ENCODE measurements around the gene SLC22A12.

SLC22A12 gene

DNA sequence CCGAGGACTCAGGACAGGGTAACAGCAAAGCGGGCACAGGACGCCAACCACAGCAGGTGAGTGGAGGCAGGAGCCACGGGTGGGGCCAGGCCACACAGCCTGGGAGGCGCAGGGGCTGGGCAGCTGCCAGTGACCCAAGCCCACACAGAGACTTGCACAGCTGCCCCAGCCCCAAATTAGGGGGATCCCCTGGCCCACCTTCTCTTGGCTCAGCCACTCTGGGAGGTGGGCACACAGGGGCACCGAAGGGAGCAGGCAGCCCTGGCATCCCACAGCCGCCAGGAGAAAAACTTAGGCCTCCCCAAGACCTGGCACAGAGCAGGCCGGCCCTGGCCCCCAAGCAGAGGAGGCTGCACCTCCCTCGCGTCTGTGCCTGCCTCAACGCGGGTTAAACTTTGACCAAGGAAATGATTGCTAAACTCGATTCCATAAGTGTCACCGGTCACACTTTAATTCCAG is at the start of gene SLC22A12:
SLC22A12 (plus strand) TSS at position 458 of the 459 bp plus-strand sequence. CDS start 337 bp downstream, outside the sequence.
- peaks cover 3% of the 10 kb centered on the region for H3K36me3 Mint-ChIP-seq
- no peaks in the 10 kb centered on the region for H3K4me1 Mint-ChIP-seq (ENCODE audit: low read depth)
- no peak within 1 kb of the TSS for H3K27ac Mint-ChIP-seq
- H3K4me3 Mint-ChIP-seq: no peak within 1 kb of the TSS
- H3K27me3 Mint-ChIP-seq: peaks cover 7% of the 10 kb centered on the region
- peaks cover 11% of the 10 kb centered on the region for H3K9me3 Mint-ChIP-seq (ENCODE audit: low read depth)

DNA sequence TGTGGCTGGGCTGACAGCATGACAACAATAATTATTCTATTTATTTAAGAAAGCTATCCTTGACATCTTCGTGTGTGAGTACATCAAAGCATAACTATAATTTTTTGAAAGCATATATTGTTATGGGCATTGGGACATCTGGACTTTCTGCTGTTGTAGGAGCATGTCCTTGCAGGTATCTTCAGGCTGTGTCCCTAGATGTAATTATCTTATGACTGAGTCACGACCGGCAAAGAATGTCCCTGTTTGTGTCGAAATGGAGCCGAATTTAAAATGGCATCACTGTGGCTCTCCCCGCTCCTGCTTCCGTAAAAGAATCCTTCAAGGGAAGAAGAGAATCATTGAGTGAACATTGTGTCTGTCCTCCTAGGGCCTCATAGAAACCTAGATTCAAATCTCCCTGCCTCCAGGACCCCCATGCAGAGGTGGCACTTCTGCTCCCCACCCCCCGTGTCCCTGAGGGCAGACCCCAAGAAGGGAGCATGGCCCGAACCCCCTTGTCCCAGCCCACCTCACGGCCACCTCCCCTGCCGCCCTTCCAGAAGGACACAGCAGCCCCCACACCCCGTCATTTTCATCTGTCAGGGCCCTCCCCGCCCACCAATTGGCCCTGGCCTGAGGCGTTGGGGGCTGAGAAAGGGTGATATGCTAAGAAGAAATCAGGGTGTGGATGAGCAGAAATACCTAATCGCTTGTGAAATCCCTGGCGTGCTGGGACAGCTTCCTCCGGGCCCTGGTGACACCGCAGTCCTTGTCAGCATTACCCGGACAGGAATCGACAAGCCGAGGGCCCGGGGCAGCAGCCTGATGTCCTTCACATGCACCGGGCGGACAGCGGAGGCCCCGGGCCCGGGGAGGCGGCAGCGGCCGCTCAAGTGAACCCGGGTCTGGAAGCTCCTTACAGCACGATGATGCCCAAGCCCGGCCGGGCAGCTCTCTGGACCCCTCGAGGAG is 48.6 kb upstream of the SLC22A12 start:
- Mint-ChIP-seq H3K36me3 (no peaks in the 10 kb centered on the region), H3K27ac (no peak overlapping the region), H3K27me3 (peaks cover 3% of the 10 kb centered on the region), H3K9me3 (ENCODE audit: low read depth) (no peaks in the 10 kb centered on the region), H3K4me3 (no peak overlapping the region), H3K4me1 (ENCODE audit: low read depth) (no peaks in the 10 kb centered on the region)

DNA sequence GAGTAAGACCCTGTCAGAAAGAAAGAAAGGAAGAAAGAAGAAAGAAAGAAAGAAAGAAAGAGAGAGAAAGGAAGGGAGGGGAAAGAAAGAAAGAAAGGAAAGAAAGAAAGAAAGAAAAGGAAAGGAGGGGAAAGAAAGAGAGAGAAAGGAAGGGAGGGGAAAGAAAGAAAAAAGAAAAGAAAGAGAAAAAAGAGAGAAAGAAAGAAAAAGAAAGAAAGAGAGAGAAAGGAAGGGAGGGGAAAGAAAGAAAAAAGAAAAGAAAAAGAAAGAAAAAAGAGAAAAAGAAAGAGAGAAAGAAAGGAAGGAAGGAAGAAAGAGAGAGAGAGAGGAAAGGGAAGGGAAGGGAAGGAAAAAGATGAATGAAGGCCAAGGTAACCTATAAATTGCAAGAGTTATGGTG is 47.2 kb upstream of the SLC22A12 start:
- no peaks in the 10 kb centered on the region for H3K4me1 Mint-ChIP-seq (ENCODE audit: low read depth)
- H3K36me3 Mint-ChIP-seq: no peaks in the 10 kb centered on the region
- H3K9me3 Mint-ChIP-seq (ENCODE audit: low read depth): no peaks in the 10 kb centered on the region
- H3K27me3 Mint-ChIP-seq: no peaks in the 10 kb centered on the region
- no peak overlapping the region for H3K4me3 Mint-ChIP-seq
- H3K27ac Mint-ChIP-seq: no peak overlapping the region

DNA sequence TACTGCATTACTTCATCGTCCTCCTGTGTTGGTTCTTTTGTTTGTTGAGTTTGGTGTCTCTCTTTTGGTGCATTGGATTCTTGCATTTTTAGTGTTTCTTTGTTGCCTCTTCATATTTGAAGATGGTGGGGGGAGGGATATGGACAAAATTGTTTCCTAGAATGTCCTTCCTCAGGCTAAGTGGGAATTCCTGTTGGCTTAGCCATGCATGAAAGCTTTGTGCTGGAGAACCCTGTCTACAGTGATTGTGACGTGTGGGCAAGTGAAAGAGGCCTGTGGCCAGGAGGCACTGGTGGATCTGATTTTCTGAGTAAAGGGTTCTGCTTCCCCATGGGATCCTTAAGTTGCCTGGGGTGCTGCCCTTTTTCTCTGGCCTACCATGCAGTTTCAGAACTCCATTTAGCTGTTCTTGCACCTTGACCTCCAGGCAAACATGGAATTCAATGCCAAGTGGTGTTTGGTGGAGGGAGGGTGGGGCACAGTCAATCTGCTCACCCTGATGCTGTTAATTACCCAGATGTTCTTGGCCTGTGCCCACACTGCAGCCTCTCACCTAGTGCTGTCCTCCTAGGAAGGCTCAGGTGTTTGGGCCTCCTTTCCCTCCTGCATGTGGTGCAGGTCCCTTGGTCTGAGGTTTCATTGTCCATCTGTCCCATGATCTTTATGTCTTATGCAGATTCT is 46.3 kb upstream of the SLC22A12 start:
- peak overlapping the region; percentile 41 for H3K27ac Mint-ChIP-seq

DNA sequence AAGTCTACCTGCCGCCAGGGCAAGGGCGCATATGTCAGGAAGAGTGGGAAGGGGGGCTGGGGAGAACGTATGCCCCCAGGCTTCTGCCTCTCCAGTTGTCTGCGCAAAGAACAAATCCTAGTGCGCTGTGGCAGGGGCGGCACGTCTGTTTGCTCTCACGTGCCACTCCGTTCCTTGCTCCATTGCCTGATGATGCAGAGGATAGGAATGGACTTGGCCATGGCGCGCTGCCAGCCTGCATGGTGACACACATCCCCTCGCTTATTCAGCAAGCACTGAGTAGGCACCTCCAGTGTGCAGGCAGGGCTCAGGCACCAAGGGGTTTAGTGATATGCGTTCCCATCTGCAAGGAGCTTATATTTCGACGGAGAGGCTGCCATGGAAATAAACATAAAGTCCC is 45.4 kb upstream of the SLC22A12 start:
- no peak overlapping the region for H3K4me3 Mint-ChIP-seq
- H3K9me3 Mint-ChIP-seq (ENCODE audit: low read depth): no peaks in the 10 kb centered on the region
- H3K4me1 Mint-ChIP-seq (ENCODE audit: low read depth): no peaks in the 10 kb centered on the region
- no peaks in the 10 kb centered on the region for H3K36me3 Mint-ChIP-seq
- H3K27me3 Mint-ChIP-seq: peaks cover 1% of the 10 kb centered on the region
- H3K27ac Mint-ChIP-seq: no peak overlapping the region

More for the DNA sequence above, 46.3 kb upstream of the SLC22A12 start:
- Mint-ChIP-seq H3K4me3 (no peak overlapping the region), H3K36me3 (no peaks in the 10 kb centered on the region), H3K4me1 (ENCODE audit: low read depth) (no peaks in the 10 kb centered on the region), H3K9me3 (ENCODE audit: low read depth) (no peaks in the 10 kb centered on the region), H3K27me3 (peaks cover under 1% of the 10 kb centered on the region)

DNA sequence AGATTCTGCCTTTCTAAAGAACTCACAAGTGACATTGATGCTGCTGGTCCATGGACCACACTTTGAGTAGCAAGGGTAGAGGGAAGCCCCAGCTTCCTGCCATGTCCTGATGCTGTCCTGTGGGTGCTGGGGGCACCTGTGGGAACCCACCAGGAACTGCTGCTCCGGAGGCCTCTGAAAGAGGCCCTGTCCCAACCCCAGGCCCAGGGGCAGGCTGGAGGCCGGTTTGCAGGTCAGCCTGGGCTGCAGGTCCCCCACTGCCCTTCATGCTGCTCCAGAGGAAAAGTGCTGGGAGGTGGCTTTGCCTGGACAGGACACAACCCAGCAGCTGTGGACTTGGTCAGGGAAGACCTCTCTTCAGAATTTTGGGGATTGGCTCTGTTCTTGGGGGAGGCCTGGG is 44.8 kb upstream of the SLC22A12 start:
- H3K36me3 Mint-ChIP-seq: no peaks in the 10 kb centered on the region
- H3K27ac Mint-ChIP-seq: no peak overlapping the region
- no peaks in the 10 kb centered on the region for H3K9me3 Mint-ChIP-seq (ENCODE audit: low read depth)
- no peaks in the 10 kb centered on the region for H3K4me1 Mint-ChIP-seq (ENCODE audit: low read depth)
- peaks cover 1% of the 10 kb centered on the region for H3K27me3 Mint-ChIP-seq
- no peak overlapping the region for H3K4me3 Mint-ChIP-seq

DNA sequence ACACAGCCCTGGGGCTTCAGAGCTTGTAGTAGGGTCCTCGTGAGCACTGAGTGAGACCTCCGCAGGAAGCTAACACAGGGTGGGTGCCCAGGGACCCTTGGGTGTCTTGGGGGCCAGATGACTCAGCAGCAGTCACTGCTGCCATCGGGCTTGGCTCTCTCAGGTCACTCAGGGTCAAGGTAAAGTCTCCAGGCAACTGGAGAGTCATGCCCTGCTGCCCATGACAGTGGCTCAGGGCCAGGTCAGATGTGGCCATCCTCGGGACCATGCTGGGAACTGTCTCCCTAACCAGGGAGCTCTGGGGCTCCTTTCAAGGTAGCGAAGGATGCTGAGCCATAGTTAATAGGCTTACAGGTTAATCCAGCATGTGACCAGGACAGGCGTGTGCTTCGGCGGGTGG is 44.4 kb upstream of the SLC22A12 start:
- H3K36me3 Mint-ChIP-seq: no peaks in the 10 kb centered on the region
- H3K4me3 Mint-ChIP-seq: no peak overlapping the region
- no peaks in the 10 kb centered on the region for H3K4me1 Mint-ChIP-seq (ENCODE audit: low read depth)
- no peak overlapping the region for H3K27ac Mint-ChIP-seq
- no peaks in the 10 kb centered on the region for H3K9me3 Mint-ChIP-seq (ENCODE audit: low read depth)
- peaks cover 1% of the 10 kb centered on the region for H3K27me3 Mint-ChIP-seq

DNA sequence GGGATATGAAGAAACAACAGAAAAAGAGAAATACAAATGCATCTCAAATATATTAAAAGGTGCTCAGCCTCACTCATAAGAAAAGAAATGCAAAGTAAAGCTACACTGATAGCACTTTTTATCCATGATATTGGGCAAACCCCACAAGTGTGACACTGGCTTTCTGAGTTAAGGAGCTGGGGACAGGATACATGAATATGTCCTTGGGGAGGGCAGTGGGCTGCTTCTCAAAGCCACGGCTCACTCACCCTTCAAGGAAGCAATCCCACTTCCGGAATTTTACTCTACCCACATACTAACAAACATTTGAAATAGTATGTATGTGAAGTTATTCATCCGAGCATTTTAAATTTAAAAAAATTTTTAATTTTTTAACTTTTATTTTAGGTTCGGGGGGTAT is 41.1 kb upstream of the SLC22A12 start:
- Mint-ChIP-seq H3K27ac (no peak overlapping the region), H3K36me3 (no peaks in the 10 kb centered on the region), H3K4me1 (ENCODE audit: low read depth) (peaks cover 6% of the 10 kb centered on the region), H3K27me3 (peaks cover 1% of the 10 kb centered on the region), H3K4me3 (no peak overlapping the region), H3K9me3 (ENCODE audit: low read depth) (no peaks in the 10 kb centered on the region)

DNA sequence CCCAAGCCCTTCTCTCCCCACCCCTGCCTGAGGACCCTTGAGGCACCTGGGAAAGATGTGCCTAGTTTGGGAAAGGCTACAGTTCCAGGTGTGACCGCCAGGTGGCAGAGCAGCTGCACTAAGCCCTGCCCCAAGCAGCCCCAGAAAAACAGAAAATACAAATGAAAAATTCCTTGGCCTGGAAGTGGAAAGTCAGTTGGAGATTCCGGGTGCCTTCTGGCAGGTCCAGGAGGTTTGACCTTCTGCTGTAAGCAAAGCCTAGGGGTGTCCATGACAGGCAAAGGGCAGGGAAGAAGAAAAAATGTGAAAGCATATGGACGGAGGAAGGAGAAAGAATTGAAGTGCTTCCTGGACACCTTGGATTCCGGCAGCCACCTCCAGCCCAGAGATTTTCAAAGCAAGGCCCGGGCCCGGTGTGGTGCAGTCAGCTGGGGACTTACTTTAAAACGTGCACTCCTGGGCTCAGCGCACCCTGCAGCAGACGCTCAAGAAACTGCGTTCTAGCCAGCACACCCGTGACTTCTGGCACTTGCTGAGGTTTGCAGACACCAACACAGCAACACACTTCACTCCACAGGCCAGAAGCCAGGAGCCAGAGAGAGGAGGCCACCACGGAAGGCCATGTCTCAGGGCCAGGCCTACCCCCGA is 37.3 kb upstream of the SLC22A12 start:
- Mint-ChIP-seq H3K9me3 (ENCODE audit: low read depth) (no peaks in the 10 kb centered on the region), H3K4me1 (ENCODE audit: low read depth) (peaks cover 10% of the 10 kb centered on the region), H3K4me3 (no peak overlapping the region), H3K36me3 (no peaks in the 10 kb centered on the region), H3K27ac (no peak overlapping the region), H3K27me3 (peaks cover 1% of the 10 kb centered on the region)

DNA sequence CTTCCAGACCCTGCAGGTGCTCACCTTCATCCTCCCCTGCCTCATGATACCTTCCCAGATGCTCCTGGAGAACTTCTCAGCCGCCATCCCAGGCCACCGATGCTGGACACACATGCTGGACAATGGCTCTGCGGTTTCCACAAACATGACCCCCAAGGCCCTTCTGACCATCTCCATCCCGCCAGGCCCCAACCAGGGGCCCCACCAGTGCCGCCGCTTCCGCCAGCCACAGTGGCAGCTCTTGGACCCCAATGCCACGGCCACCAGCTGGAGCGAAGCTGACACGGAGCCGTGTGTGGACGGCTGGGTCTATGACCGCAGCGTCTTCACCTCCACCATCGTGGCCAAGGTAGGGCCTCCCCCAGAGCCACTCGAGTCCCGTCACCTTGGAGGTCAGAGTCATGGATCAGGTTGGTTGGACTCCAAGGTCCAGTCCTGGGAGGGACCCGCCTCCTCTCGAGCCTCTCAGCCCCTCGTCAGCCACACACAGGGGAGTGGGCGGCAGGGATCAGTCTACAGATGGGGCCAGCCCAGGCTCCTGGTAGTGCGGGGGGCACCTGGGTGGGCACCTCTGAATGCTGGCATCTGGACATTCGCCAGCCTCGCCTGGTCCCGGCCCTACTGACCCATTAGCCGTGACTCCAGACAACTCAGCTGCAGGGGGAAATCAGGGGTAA is 34.8 kb upstream of the SLC22A12 start:
- Mint-ChIP-seq H3K4me1 (ENCODE audit: low read depth) (peaks cover 10% of the 10 kb centered on the region), H3K4me3 (no peak overlapping the region), H3K9me3 (ENCODE audit: low read depth) (no peaks in the 10 kb centered on the region), H3K36me3 (no peaks in the 10 kb centered on the region), H3K27me3 (no peaks in the 10 kb centered on the region), H3K27ac (no peak overlapping the region)

DNA sequence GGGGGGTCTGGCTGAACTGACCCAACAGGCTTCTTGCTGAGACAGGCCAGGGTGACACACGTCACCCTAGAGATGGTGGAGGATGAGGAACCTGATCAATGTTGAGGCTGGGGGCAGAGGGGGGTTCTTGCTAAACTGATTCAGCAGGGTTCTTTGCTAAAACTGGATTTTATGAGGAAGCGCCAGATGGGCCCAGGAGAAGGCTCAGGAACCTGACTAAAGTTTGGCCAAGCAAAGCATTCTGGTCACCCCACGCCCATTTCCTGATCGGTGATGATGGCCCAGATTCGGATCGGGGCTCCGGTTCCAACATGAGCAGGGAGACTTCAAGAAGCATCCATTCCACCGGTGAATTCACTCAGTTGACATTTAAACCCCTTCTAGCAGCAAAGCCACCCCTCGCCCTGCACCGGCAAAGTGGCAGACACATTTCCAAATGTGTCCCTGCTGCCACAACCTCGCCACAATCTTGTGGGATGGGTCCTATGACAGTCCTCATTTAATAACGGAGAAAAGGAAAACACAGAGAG is 34.2 kb upstream of the SLC22A12 start:
- Mint-ChIP-seq H3K4me1 (ENCODE audit: low read depth) (peaks cover 10% of the 10 kb centered on the region), H3K9me3 (ENCODE audit: low read depth) (no peaks in the 10 kb centered on the region), H3K27me3 (no peaks in the 10 kb centered on the region), H3K27ac (no peak overlapping the region), H3K36me3 (no peaks in the 10 kb centered on the region), H3K4me3 (no peak overlapping the region)

DNA sequence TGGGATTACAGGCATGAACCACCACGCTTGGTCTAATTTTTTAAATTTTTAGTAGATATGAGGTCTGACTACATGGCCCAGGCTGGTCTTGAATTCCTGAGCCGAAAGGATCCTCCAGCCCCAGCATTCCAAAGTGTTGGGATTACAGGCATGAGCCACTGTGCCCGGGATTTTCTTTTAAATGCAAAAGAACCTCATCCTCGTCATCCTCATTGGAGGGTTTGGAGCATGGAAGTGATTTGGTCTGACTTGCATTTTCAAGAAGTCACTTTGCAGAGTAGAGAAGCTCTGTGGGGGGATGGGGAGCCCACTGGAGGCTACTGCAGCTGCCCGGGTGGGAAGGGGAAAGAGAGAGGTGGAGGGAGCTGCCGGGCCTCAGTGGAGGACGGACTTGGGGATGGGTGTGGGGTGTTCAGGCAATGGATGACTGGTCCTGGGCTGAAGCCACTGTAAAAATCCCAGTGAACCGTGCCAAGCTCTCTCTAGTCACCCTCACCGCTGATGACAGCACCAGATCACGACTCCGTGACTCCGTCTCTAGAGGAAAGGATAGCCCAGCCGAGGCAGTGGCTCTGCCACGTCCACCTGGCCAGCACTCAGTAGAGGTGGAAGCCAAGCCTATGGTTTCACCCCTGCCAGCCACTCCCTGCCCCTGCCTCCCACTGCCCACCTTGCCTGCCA is 32.8 kb upstream of the SLC22A12 start:
- Mint-ChIP-seq H3K27ac (no peak overlapping the region), H3K27me3 (no peaks in the 10 kb centered on the region), H3K36me3 (no peaks in the 10 kb centered on the region), H3K4me1 (ENCODE audit: low read depth) (peaks cover 10% of the 10 kb centered on the region), H3K4me3 (no peak overlapping the region), H3K9me3 (ENCODE audit: low read depth) (no peaks in the 10 kb centered on the region)

DNA sequence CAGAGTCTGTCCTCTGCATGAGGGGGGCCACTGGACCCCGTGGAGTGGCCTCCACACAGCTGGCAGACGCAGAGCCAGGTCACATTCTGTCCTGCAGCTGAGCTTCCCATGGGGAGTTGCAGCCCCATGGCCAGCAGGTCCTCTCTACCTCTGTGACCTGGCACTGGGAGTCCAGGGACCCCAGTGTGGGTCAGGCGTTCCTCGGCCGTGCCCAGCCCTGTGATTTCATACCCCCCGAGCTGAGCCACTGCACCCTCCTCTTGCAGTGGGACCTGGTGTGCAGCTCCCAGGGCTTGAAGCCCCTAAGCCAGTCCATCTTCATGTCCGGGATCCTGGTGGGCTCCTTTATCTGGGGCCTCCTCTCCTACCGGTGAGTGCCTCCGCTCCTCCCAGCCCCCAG is 32.2 kb upstream of the SLC22A12 start:
- H3K36me3 Mint-ChIP-seq: no peaks in the 10 kb centered on the region
- H3K27ac Mint-ChIP-seq: no peak overlapping the region
- H3K27me3 Mint-ChIP-seq: no peaks in the 10 kb centered on the region
- H3K9me3 Mint-ChIP-seq (ENCODE audit: low read depth): no peaks in the 10 kb centered on the region
- H3K4me3 Mint-ChIP-seq: no peak overlapping the region
- H3K4me1 Mint-ChIP-seq (ENCODE audit: low read depth): peaks cover 6% of the 10 kb centered on the region

Data from activated naive CD8-positive, alpha-beta T cell (primary cell).